Smooth muscle cell of the coronary artery (primary cell): ENCODE measurements around the gene DMBT1. TPM values are rescaled to one million over a fixed set of nuclear protein-coding genes. Genes with fewer than 3 reads are reported as not detected.

Source experiments
- total RNA-seq: library from RNA; depleted of rRNA; stranded (reverse); fragments of >200 nt; gene quantifications from 2 replicates; pipeline ENCODE4 v1.2.3, GENCODE V29; 2014; ENCODE audit warnings: low replicate concordance

The DMBT1 gene
- total RNA-seq, result under 0.01 and 0.12 TPM in 2 replicates

DNA sequence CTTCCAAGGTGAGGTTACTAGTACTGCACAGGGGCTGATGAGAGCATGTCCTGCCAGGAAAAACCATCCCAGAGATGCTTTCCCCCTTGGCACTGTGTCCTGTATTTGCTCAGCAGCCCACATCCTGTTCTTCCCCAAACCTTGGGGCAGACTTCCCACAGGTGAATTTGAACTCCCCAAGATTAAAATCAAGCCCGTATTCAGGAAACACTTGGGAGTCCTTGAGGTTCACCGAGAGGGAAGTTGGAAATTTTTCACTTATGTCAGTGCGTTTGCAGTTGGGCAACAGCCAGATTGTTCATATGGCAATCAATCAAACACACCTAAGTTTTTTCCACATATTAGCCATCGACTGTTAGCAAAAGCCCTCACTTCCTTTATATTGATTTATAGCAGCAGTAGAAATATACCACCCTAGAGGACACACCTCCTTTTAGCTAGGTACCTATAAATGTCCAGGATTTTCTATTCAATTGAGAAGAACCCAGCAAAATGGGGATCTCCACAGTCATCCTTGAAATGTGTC lies at the start of gene DMBT1:
Gene DMBT1 (plus strand): TSS at position 476 of the 526 bp plus-strand sequence. CDS start 17 bp downstream, at position 493.

Other genes with a start within 250 kb of the DMBT1 start
- 11.8 and 21.3 TPM in 2 replicates for gene PLEKHA1, start 186.0 kb upstream of the DMBT1 start, total RNA-seq
- not detected in 2 replicates for gene ARMS2, start 106.1 kb upstream of the DMBT1 start, total RNA-seq
- gene HTRA1, start 99.2 kb upstream of the DMBT1 start, total RNA-seq, result 98.8 and 348 TPM in 2 replicates
- not detected in 2 replicates for gene C10orf120, start 139.1 kb downstream of the DMBT1 start, total RNA-seq